Cerebellar cortex (tissue), 1 donor: ENCODE data around the gene MELTF.
"Not testable (repeated sequence)": the region's sequence is repeated elsewhere in the genome, so short reads cannot be mapped to it uniquely, and the experiment has no call there.

Source experiments
- DNase-seq: peaks from one replicate; pipeline ENCODE4 v3.0.0-alpha.2; 2015; ENCODE audit warnings: low spot score

The MELTF gene

GRCh38 chr3:197029511-197030167 lies at the start of gene MELTF:
MELTF (minus strand) TSS chr3:197029817; CDS start chr3:197029702, 115 bp downstream.
- no peak for DNase-seq

DNA sequence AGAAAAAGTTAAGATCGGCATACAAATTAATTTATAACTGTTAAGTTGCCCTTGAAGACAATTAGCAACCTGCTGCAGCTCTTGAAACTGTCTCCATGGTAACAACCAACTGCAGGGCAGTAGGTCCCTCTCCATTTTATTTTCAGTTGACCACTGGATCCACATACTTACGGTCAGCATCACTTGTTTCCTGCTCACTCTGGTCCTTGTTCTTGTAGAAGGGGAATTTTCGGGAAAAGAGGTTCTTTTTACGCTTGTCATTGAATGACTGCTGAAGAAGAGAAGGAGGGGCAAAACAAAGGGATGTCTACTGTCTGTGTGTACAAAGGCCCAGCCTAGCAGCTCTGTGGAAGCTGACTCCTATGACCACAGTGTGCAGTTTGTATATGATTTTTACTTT lies 46.8 kb upstream of the MELTF start:
- no peak for DNase-seq

- no peak for DNase-seq
Measured at GRCh38 chr3:197068077-197068476, 38.5 kb upstream of the MELTF start.

DNA sequence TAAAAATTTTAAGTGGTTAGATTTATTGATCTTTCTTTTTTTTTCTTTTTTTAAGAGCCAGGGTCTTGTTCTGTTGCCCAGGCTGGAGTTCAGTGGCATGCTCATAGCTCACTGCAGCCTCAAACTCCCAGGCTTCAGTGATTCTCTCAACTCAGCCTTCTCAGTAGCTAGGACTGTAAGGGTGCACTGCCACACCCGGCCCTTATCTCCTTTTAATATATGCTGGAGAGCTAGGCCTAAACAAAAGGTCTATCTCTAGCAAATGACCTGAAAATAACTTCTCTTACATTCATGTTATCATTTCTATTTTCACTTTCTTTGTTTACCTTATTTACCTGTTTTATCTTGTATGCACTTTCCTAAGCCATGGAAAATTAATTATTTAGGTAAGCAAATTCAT lies 35.2 kb upstream of the MELTF start:
- no peak for DNase-seq

- DNase-seq = no peak
Measured at GRCh38 chr3:197062446-197062845, 32.8 kb upstream of the MELTF start.

GRCh38 chr3:197051637-197052036 lies 22.0 kb upstream of the MELTF start:
- not testable (repeated sequence) for DNase-seq

- no peak for DNase-seq
Measured at GRCh38 chr3:197050511-197050910, 20.9 kb upstream of the MELTF start.

- no peak for DNase-seq
Measured at GRCh38 chr3:197042539-197042938, 12.9 kb upstream of the MELTF start.

DNA sequence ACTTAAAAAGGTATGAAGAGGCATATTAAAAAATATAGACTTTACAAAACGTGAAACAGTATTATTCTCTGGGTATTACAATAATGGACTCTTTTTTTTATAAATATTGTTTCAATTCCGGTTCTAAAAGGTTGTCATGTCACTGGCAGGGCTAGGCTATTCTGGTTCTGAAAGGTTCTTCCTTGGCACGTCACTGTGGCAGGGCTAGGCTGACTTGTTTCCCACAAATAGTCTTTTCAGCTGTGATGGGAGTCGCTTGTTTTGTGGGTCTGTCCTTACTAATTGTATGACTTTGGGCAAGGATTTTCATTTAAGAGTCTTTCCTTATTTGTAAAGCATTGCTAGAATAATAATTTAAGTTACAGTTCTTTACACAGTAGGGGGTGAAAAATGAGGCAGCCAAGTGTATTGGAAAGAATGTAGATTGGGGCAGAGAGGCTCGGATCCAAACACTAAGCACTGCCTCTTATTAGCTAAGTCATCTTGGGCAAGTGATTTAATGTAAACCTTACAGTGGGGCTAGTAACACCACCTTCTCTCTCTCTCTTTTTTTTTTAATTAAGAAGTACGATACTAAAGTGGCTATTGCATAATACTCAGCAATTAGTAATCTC lies 12.4 kb upstream of the MELTF start:
- no peak for DNase-seq

- DNase-seq = no peak
Measured at GRCh38 chr3:197040658-197041057, 11.0 kb upstream of the MELTF start.

DNA sequence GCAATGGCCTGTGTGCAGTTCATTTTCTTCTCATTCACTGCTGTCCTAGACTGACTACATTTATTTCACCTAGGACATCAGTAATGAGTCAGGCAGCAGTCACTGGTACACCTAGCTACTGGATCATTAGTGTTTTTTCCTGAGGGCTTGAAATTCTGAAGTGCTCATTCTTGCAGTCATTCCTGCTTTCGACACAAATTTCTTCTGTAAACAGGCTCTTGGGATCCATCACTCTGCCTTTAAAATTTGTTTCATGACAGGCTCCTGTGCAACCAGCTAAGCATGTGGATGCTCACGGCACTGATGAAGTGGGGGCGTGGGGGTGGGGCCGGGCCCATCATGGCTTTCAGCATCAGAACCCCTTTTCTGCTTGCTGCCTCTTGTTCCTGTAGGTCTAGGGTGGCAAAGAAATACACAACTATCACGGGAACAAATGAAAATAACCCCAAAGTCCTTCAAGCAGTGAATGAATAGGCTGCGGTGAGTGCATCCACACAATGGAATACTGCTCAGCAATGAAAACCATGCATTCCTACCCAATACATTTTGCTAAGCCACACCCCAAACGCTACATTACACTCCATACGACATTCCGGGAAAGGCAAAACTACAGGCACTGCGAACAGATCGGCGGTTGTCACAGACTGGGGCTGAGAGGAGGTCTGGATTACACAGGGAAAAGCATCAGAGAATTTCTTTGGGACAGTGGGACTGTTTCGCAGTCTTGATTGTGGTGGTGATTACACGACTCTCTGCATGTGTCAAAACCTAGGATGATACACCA lies 9.3 kb upstream of the MELTF start:
- no peak for DNase-seq

- no peak for DNase-seq
Measured at GRCh38 chr3:197035577-197035976, 6.0 kb upstream of the MELTF start.

DNA sequence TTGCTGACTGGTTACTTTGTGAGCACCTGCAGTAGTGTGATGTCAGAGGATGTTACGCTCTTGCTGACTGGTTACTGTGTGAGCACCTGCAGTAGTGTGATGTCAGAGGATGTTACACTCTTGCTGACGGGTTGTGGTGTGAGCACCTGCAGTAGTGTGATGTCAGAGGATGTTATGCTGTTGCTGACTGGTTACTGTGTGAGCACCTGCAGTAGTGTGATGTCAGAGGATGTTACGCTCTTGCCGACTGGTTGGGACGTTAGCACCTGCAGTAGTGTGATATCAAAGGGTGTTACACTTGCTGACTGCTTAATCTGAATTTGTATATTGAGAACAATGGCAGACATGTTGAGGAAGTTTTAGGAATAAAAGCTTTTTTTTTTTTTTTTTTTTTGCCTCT lies 5.2 kb upstream of the MELTF start:
- DNase-seq = not testable (repeated sequence)

DNA sequence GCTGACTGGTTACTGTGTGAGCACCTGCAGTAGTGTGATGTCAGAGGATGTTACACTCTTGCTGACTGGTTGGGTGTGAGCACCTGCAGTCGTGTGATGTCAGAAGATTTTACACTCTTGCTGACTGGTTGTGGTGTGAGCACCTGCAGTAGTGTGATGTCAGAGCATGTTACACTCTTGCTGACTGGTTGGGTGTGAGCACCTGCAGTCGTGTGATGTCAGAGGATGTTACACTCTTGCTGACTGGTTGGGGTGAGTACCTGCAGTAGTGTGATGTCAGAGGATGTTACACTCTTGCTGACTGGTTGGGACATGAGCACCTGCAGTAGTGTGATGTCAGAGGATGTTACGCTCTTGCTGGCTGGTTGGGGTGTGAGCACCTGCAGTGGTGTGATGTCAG lies 4.1 kb upstream of the MELTF start:
- DNase-seq = not testable (repeated sequence)

DNA sequence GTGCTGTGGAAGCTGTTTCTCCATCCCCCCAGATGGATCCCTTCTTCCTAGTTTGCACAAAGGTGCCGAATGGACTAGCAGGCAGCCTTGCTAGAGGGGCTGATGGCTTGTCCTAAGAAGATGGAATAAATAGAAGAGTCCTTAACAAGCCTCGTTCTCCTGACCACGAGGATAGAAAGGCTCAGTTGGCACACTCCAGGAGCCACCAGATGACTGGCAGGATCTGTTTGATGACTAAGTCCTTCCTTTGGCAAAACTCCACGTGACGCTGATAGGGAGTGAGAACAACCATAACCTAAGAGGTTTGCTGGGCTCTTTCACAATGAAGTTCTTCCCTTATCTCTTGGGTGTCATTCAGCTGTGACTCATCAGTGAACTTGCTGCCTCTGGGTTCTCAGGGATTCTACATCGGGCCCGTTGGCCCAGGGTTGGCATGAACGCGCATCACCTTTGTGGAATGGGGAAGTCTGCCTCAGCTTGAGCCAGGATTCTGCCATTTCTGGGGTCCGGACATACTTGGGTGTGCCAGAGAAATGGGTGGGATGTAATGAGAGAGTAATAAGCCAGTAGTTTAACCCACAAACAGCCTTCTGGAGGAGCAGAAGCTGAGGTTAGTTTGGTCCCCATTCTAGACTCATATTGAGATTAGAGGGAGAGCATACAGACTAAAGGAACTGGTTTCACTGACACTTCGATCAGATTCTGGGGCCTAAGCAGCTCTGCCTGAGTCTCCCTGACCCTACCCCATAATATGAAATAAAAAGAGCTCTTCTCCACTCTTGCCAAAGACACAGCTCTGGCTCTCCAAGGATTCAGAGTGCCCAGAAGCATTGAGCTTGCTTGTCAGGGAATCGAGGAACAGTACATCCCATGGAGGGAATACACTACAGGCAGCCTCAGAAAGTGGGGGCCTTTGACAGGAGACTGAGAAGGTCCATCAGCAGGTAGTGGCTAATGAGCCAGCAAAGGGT lies 2.0 kb upstream of the MELTF start:
- peak; percentile 49 for DNase-seq

DNA sequence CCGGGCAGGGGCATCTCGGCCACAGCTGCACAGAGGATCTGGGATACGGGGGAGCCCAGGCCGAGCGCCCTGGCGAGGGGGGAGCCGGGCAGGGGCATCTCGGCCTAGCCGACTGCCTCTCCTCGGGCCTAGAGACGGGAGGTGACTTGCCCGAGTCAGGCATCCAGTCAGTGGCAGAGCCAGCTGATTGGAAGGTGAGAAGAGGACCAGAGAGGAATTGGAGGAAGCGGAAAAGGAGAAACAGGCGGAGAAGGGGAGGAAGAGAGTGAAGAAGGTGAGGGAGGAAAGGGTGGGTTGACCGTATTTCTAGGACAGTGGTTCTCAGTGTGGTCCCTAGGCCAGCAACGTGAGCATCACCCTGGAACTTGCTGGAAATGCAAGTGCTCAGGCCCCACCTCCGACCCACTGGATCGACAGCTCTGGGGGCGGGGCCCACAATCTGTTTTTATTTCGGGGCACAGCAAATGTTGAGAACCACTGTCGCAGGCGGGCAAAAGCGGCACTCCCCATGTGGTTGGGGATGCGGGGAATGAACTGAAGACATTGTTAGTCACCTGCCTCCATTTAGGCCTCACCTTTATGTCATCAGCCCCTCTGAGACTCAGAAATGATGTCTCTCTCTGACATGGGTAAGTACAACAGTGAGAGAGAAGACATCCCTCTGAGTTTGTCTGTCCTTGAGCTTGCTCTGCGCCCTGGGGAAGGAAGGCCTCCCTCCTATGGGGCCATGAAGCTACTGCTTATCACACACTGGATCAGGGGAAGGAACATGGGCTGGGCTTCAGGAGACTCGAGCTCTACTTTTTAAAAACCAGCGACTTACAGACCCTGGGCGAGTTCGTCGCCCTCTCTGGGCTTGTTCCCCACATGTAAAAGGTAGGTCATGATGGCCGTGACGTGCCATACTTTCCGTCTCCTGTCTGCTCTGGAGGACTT lies 1.0 kb upstream of the MELTF start:
- DNase-seq = no peak

GRCh38 chr3:197028728-197029510 lies 698 bp downstream of the MELTF start:
- no peak for DNase-seq

DNA sequence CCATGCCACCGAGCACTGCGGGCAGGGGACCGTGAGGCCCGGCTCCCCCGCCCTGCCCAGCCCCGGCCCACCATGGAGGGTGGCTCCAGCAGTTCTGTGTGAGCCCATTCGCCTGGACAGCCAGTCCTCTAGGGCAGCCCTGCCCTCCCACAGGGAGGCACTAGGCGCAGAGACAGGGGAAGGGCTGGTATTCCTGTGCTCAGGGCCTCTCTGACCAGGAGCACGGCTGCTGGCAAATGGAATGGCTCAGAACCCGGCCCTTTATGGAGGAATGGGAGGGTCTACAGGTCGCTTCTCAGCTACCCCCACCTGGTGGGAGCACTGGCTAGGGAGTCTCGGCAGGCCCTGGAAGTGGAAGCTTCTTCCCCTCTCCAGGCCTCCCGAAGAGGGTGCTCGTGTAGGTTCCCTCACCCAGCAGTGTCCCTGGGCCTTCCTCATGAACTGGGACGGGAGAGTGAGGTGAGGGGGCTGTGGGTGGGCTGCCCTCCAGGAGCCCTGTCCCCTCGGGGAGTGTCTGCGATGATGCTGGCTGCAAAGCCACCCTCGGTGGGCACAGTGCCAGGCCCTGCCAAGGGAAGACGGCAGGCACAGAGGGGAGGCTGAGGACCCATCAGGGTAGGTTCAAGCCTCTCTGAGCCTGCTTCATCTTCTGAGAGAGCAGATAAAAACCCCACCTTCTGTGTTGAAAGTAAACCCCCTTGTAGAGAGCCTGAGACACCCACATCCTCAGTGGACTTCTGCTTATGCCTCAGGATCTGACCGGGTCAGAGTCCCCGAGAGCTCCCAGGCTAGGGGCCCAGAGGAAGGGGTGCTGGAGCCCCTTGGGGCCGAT lies 1.5 kb downstream of the MELTF start:
- DNase-seq = no peak
